ENCODE results near the gene GDF10. TPM values are rescaled to one million over a fixed set of nuclear protein-coding genes. Genes with fewer than 3 reads are reported as not detected.

The GDF10 gene
- total RNA-seq, 4 donors from 2014 or later = 1.3 to 1.4 TPM; not detected in 2

DNA sequence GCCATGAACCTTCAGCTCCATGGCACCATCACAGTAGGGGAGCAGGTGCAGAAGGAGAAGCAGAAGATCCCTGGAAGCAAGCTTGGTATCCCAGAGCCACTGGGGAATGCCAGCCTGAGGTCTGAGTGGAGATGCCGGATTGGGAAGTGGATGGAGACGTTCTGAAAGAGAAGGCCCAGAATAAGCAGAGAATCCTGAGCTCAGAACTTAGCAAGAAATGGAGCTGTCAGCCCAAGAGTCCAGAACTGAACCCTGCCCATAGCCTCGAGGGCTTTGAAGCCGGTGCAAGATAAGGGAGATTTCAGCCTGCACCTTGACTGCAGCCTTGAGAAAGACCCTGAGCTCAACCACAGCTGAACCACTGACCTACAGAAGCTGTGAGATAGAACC, 13.9 kb upstream of the GDF10 start:
- H3K4me3 ChIP-seq = no peak overlapping the region
- 82% methylated on average over 4 of the region's 4 CpGs for WGBS
- H3K27ac ChIP-seq = no peak overlapping the region
- peaks cover 16% of the 10 kb centered on the region for H3K4me1 ChIP-seq
- H3K9me3 ChIP-seq = no peaks in the 10 kb centered on the region
- no peak for TF ChIP-seq EP300 (IDR thresholded peaks at IDR 0.05)
- TF ChIP-seq, protein P1, sequence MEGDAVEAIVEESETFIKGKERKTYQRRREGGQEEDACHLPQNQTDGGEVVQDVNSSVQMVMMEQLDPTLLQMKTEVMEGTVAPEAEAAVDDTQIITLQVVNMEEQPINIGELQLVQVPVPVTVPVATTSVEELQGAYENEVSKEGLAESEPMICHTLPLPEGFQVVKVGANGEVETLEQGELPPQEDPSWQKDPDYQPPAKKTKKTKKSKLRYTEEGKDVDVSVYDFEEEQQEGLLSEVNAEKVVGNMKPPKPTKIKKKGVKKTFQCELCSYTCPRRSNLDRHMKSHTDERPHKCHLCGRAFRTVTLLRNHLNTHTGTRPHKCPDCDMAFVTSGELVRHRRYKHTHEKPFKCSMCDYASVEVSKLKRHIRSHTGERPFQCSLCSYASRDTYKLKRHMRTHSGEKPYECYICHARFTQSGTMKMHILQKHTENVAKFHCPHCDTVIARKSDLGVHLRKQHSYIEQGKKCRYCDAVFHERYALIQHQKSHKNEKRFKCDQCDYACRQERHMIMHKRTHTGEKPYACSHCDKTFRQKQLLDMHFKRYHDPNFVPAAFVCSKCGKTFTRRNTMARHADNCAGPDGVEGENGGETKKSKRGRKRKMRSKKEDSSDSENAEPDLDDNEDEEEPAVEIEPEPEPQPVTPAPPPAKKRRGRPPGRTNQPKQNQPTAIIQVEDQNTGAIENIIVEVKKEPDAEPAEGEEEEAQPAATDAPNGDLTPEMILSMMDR (IDR thresholded peaks at IDR 0.05) = no peak
- TF ChIP-seq POLR2AphosphoS5 (IDR thresholded peaks at IDR 0.05) = no peak
- no peak for TF ChIP-seq POLR2A (IDR thresholded peaks at IDR 0.05)
- peaks cover 8% of the 10 kb centered on the region for H3K27me3 ChIP-seq
- DNase-seq (ENCODE audit: low spot score in 2 of 2) = peak in 1 of 2 donors; percentile 37
- no peaks in the 10 kb centered on the region for H3K36me3 ChIP-seq

- DNase-seq (ENCODE audit: low spot score in 2 of 2) = peak in 1 of 2 donors; percentile 44
- TF ChIP-seq, protein P1 (IDR thresholded peaks at IDR 0.05) = no peak
- no peak for TF ChIP-seq POLR2AphosphoS5 (IDR thresholded peaks at IDR 0.05)
- no peak for TF ChIP-seq EP300 (IDR thresholded peaks at IDR 0.05)
- no peak for TF ChIP-seq POLR2A (IDR thresholded peaks at IDR 0.05)
- 51% methylated on average over 4 of the region's 4 CpGs for WGBS
- Histone ChIP-seq H3K36me3 (no peaks in the 10 kb centered on the region), H3K27ac (no peak overlapping the region), H3K9me3 (no peaks in the 10 kb centered on the region), H3K4me3 (no peak overlapping the region), H3K27me3 (peaks cover 8% of the 10 kb centered on the region), H3K4me1 (peaks cover 16% of the 10 kb centered on the region)
Measured at GRCh38 chr10:47286591-47287315, 13.2 kb upstream of the GDF10 start.

DNA sequence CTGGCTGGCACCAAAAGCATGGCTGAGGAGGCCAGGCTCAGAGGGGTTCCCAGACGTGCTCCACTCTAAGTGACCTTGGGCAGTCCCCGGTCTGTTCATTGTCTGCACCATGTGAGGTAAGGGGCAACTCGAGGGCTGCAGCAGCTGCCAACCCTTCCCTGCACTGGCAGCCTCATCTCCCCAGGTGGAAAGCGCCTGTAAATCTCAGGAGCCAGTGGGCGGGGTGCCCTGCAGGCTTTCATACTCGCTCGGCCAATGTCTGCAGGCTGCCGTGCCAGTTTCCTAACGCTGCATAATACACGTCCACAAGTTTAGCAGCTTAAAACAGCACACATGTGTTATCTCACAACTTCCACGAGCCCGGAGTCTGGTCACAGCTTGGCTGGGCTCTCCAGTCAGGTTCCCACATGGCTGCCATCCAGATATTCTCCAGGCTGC, 12.6 kb upstream of the GDF10 start:
- peak; percentile 55 to 71 for DNase-seq (ENCODE audit: low spot score in 2 of 2)
- no peak overlapping the region for H3K27ac ChIP-seq
- H3K4me3 ChIP-seq = no peak overlapping the region
- H3K4me1 ChIP-seq = peaks cover 16% of the 10 kb centered on the region
- no peaks in the 10 kb centered on the region for H3K9me3 ChIP-seq
- no peaks in the 10 kb centered on the region for H3K36me3 ChIP-seq
- 68% methylated on average over 6 of the region's 12 CpGs for WGBS
- TF ChIP-seq POLR2A (IDR thresholded peaks at IDR 0.05) (no peak), EP300 (IDR thresholded peaks at IDR 0.05) (no peak), POLR2AphosphoS5 (IDR thresholded peaks at IDR 0.05) (no peak)
- TF ChIP-seq, protein P1 (IDR thresholded peaks at IDR 0.05) = no peak
- peaks cover 8% of the 10 kb centered on the region for H3K27me3 ChIP-seq

DNA sequence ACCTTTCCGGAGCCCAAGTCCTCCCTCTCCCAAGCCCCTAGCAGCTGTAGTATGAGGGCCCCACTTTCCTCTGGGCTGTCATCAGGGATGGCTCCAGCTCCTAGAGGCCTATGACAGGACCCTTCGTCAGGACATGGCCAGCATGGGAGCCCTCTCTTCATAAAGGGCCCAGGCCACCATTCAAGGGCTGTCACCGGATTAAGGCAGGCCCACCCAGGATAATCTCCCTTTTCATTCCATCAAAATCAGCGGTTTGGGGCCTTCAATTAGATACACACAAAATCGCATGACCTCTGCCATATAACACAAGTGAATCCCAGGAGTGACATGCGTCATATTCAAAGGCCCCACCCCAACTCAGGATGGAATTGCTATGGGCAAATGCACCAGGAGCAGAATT, 12.2 kb upstream of the GDF10 start:
- no peak overlapping the region for H3K27ac ChIP-seq
- peaks cover 16% of the 10 kb centered on the region for H3K4me1 ChIP-seq
- WGBS = 91% methylated on average over 5 of the region's 6 CpGs
- no peaks in the 10 kb centered on the region for H3K36me3 ChIP-seq
- no peaks in the 10 kb centered on the region for H3K9me3 ChIP-seq
- TF ChIP-seq, protein P1 (IDR thresholded peaks at IDR 0.05) = no peak
- TF ChIP-seq POLR2AphosphoS5 (IDR thresholded peaks at IDR 0.05) (no peak), EP300 (IDR thresholded peaks at IDR 0.05) (no peak), POLR2A (IDR thresholded peaks at IDR 0.05) (no peak)
- peaks cover 8% of the 10 kb centered on the region for H3K27me3 ChIP-seq
- H3K4me3 ChIP-seq = no peak overlapping the region
- DNase-seq (ENCODE audit: low spot score in 2 of 2) = no peak

DNA sequence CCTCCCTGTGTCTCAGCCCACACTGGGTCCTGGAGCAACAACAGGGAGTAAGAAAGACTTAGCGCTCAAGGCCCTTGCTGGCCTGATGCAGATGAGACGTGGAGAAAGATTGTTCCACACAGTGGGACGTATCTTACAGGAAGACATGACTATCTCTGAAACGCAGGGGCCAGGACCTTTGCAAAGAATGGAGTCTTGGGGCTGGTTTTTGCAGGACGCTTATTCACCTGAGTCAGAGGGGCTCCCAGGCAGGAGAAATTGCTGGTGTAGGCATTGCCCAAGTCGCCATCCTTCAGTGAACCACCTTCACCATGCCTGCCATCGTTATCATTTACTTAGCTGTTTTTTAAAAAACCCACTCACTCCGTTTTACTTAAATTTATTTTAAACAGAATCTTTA, 11.8 kb upstream of the GDF10 start:
- H3K4me3 ChIP-seq = no peak overlapping the region
- H3K36me3 ChIP-seq = no peaks in the 10 kb centered on the region
- H3K27ac ChIP-seq = no peak overlapping the region
- TF ChIP-seq EP300 (IDR thresholded peaks at IDR 0.05) (no peak), POLR2AphosphoS5 (IDR thresholded peaks at IDR 0.05) (no peak), POLR2A (IDR thresholded peaks at IDR 0.05) (no peak)
- TF ChIP-seq, protein P1 (IDR thresholded peaks at IDR 0.05) = no peak
- peaks cover 16% of the 10 kb centered on the region for H3K4me1 ChIP-seq
- WGBS = 91% methylated on average over 8 of the region's 8 CpGs
- DNase-seq (ENCODE audit: low spot score in 2 of 2) = peak in 1 of 2 donors; percentile 44
- H3K9me3 ChIP-seq = no peaks in the 10 kb centered on the region
- H3K27me3 ChIP-seq = peaks cover 8% of the 10 kb centered on the region
